ENCODE results near the gene CRIP2.

CRIP2 gene

GRCh38 chr14:105474483-105475268 lies at the start of gene CRIP2:
Gene CRIP2 (plus strand): TSS chr14:105474821. CDS start chr14:105474863, 42 bp downstream.
- no peak for DNase-seq (ENCODE audit: low read depth in 2 of 2)

GRCh38 chr14:105424861-105425260 lies 49.8 kb upstream of the CRIP2 start:
- DNase-seq (ENCODE audit: low read depth in 2 of 2), result no peak

- no peak for DNase-seq (ENCODE audit: low read depth in 2 of 2)
These were observed 48.8 kb upstream of the CRIP2 start for GRCh38 chr14:105425823-105426247.

GRCh38 chr14:105426416-105427130 lies 48.0 kb upstream of the CRIP2 start:
- no peak for DNase-seq (ENCODE audit: low read depth in 2 of 2)

GRCh38 chr14:105427412-105427811 lies 47.2 kb upstream of the CRIP2 start:
- no peak for DNase-seq (ENCODE audit: low read depth in 2 of 2)

GRCh38 chr14:105427936-105428485 lies 46.6 kb upstream of the CRIP2 start:
- no peak for DNase-seq (ENCODE audit: low read depth in 2 of 2)

- DNase-seq (ENCODE audit: low read depth in 2 of 2), result no peak
These were observed 44.6 kb upstream of the CRIP2 start for GRCh38 chr14:105430042-105430441.

GRCh38 chr14:105430565-105430964 lies 44.1 kb upstream of the CRIP2 start:
- DNase-seq (ENCODE audit: low read depth in 2 of 2), result no peak

GRCh38 chr14:105431256-105431655 lies 43.4 kb upstream of the CRIP2 start:
- no peak for DNase-seq (ENCODE audit: low read depth in 2 of 2)

- DNase-seq (ENCODE audit: low read depth in 2 of 2), result no peak
These were observed 42.0 kb upstream of the CRIP2 start for GRCh38 chr14:105432657-105433056.

- no peak for DNase-seq (ENCODE audit: low read depth in 2 of 2)
These were observed 41.4 kb upstream of the CRIP2 start for GRCh38 chr14:105433161-105433605.

- no peak for DNase-seq (ENCODE audit: low read depth in 2 of 2)
These were observed 38.2 kb upstream of the CRIP2 start for GRCh38 chr14:105436402-105436801.

- no peak for DNase-seq (ENCODE audit: low read depth in 2 of 2)
These were observed 37.5 kb upstream of the CRIP2 start for GRCh38 chr14:105436891-105437722.

GRCh38 chr14:105437723-105438500 lies 36.7 kb upstream of the CRIP2 start:
- DNase-seq (ENCODE audit: low read depth in 2 of 2), result no peak

GRCh38 chr14:105439179-105439578 lies 35.4 kb upstream of the CRIP2 start:
- DNase-seq (ENCODE audit: low read depth in 2 of 2), result no peak

GRCh38 chr14:105439710-105440553 lies 34.7 kb upstream of the CRIP2 start:
- DNase-seq (ENCODE audit: low read depth in 2 of 2), result no peak

GRCh38 chr14:105440554-105440900 lies 34.1 kb upstream of the CRIP2 start:
- DNase-seq (ENCODE audit: low read depth in 2 of 2), result no peak

- DNase-seq (ENCODE audit: low read depth in 2 of 2), result no peak
These were observed 33.6 kb upstream of the CRIP2 start for GRCh38 chr14:105440992-105441391.

- DNase-seq (ENCODE audit: low read depth in 2 of 2), result no peak
These were observed 32.5 kb upstream of the CRIP2 start for GRCh38 chr14:105442125-105442524.

- no peak for DNase-seq (ENCODE audit: low read depth in 2 of 2)
These were observed 31.8 kb upstream of the CRIP2 start for GRCh38 chr14:105442834-105443233.
